DOHH2 (cell line): ENCODE results near the gene RND3.

ENCODE experiments used
- H3F3A ChIP-seq: fragments of 200-600 bp; sonication (generic), shearing (Covaris generic); 2 replicates; pipeline ENCODE4 v1.6.0; 2016; ENCODE audit warnings: antibody characterized with exemption, mild to moderate bottlenecking; ENCODE audit not compliant: control insufficient read depth, insufficient read depth
- H3K27ac ChIP-seq: fragments of 200-600 bp; sonication (generic); 2 replicates; pipeline ENCODE4 v1.5.1; 2014; ENCODE audit warnings: low read depth, mild to moderate bottlenecking, low read length, moderate library complexity
- H3K27me3 ChIP-seq: fragments of 200-600 bp; sonication (generic); 2 replicates; pipeline ENCODE4 v1.6.1; 2014; ENCODE audit warnings: mild to moderate bottlenecking, low read length, mixed read lengths; ENCODE audit not compliant: control insufficient read depth
- H3K36me3 ChIP-seq: fragments of 200-600 bp; sonication (generic); 2 replicates; pipeline ENCODE4 v1.6.1; 2014; ENCODE audit warnings: mild to moderate bottlenecking, low read length, moderate library complexity, mixed read lengths; ENCODE audit not compliant: control insufficient read depth
- H3K4me1 ChIP-seq: fragments of 200-600 bp; sonication (generic); 2 replicates; pipeline ENCODE4 v1.6.1; 2014; ENCODE audit warnings: mild to moderate bottlenecking, low read length, mixed read lengths; ENCODE audit not compliant: control insufficient read depth
- H3K4me2 ChIP-seq: fragments of 200-600 bp; sonication (generic); 2 replicates; pipeline ENCODE4 v1.6.0; 2014; ENCODE audit warnings: mild to moderate bottlenecking, low read length, moderate library complexity
- H3K4me3 ChIP-seq: fragments of 200-600 bp; sonication (generic); 2 replicates; pipeline ENCODE4 v1.5.1; 2014; ENCODE audit warnings: mild to moderate bottlenecking, low read length, mixed read lengths
- H3K79me2 ChIP-seq: fragments of 200-600 bp; sonication (generic); 2 replicates; pipeline ENCODE4 v1.6.1; 2014; ENCODE audit warnings: mild to moderate bottlenecking, low read length, mixed read lengths; ENCODE audit not compliant: control insufficient read depth
- H3K9me2 ChIP-seq: fragments of 200-600 bp; sonication (generic); replicated peaks from 2 replicates; pipeline ENCODE4 v1.6.1; 2014; ENCODE audit warnings: mild to moderate bottlenecking, low read length, mixed read lengths; ENCODE audit not compliant: control insufficient read depth
- H3K9me3 ChIP-seq: fragments of 200-600 bp; sonication (generic); 2 replicates; pipeline ENCODE4 v1.6.1; 2014; ENCODE audit warnings: antibody characterized with exemption, low read length, mixed read lengths; ENCODE audit not compliant: control insufficient read depth, insufficient read depth
- H4K20me1 ChIP-seq: fragments of 200-600 bp; sonication (generic); 2 replicates; pipeline ENCODE4 v1.6.0; 2014; ENCODE audit warnings: low read depth, mild to moderate bottlenecking, antibody characterized with exemption, low read length, moderate library complexity; ENCODE audit not compliant: control insufficient read depth, insufficient read depth
- EZH2phosphoT487 ChIP-seq: fragments of 200-600 bp; sonication (generic); IDR thresholded peaks from 2 replicates; pipeline ENCODE4 v1.6.1; 2017; ENCODE audit warnings: borderline replicate concordance, mild to moderate bottlenecking, antibody characterized with exemption, low read length, moderate library complexity, mixed read lengths
- TF ChIP-seq, protein P1 (sequence below): fragments of 200-600 bp; sonication (generic); IDR thresholded peaks from one replicate; pipeline ENCODE4 v1.5.1; 2014; ENCODE audit warnings: antibody characterized with exemption, mild to moderate bottlenecking, low read depth, low read length; ENCODE audit not compliant: poor library complexity, severe bottlenecking

RND3 gene

GRCh38 chr2:150465703-150466569 lies 21.5 kb downstream of the RND3 start:
- H4K20me1 ChIP-seq: no peaks in the 10 kb centered on the region
- H3K9me3 ChIP-seq: no peaks in the 10 kb centered on the region
- H3F3A ChIP-seq: no peaks in the 10 kb centered on the region
- H3K4me3 ChIP-seq: no peak overlapping the region
- H3K27me3 ChIP-seq: no peaks in the 10 kb centered on the region
- no peaks in the 10 kb centered on the region for H3K36me3 ChIP-seq
- no peak overlapping the region for H3K27ac ChIP-seq
- H3K4me2 ChIP-seq: no peak overlapping the region
- no peaks in the 10 kb centered on the region for H3K4me1 ChIP-seq
- TF ChIP-seq, protein P1, sequence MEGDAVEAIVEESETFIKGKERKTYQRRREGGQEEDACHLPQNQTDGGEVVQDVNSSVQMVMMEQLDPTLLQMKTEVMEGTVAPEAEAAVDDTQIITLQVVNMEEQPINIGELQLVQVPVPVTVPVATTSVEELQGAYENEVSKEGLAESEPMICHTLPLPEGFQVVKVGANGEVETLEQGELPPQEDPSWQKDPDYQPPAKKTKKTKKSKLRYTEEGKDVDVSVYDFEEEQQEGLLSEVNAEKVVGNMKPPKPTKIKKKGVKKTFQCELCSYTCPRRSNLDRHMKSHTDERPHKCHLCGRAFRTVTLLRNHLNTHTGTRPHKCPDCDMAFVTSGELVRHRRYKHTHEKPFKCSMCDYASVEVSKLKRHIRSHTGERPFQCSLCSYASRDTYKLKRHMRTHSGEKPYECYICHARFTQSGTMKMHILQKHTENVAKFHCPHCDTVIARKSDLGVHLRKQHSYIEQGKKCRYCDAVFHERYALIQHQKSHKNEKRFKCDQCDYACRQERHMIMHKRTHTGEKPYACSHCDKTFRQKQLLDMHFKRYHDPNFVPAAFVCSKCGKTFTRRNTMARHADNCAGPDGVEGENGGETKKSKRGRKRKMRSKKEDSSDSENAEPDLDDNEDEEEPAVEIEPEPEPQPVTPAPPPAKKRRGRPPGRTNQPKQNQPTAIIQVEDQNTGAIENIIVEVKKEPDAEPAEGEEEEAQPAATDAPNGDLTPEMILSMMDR: no peak
- no peak for TF ChIP-seq EZH2phosphoT487
- no peaks in the 10 kb centered on the region for H3K79me2 ChIP-seq
- no peaks in the 10 kb centered on the region for H3K9me2 ChIP-seq

- Histone ChIP-seq H3K9me3 (no peaks in the 10 kb centered on the region), H3K9me2 (no peaks in the 10 kb centered on the region), H3K4me2 (no peak overlapping the region), H3K4me3 (no peak overlapping the region), H3K27ac (no peak overlapping the region), H3F3A (no peaks in the 10 kb centered on the region), H3K36me3 (no peaks in the 10 kb centered on the region), H3K27me3 (no peaks in the 10 kb centered on the region), H3K4me1 (no peaks in the 10 kb centered on the region), H4K20me1 (no peaks in the 10 kb centered on the region), H3K79me2 (no peaks in the 10 kb centered on the region)
- TF ChIP-seq EZH2phosphoT487: no peak
- TF ChIP-seq, protein P1: no peak
Observed at GRCh38 chr2:150464986-150465385, 22.5 kb downstream of the RND3 start.

DNA sequence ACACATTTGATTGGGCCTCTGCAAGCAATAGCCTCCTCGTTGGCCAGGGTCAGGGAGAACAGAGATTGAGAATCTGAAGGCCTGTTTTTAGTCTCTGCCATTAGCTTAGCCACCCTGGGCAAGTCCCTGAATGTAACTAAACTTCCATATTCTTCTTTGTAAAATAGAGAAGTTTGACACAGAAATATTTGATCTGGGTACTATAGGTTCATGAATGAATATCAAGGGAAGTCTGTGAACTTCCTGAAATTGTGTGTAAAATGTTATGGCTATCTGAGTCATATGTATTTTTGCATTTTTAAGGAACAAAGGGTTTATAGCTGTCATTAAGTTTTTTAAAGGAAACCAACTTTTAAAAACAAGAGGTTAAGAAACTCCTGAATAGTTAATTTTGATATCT lies 23.2 kb downstream of the RND3 start:
- no peaks in the 10 kb centered on the region for H3K9me3 ChIP-seq
- no peaks in the 10 kb centered on the region for H3F3A ChIP-seq

More for the DNA sequence above, 23.2 kb downstream of the RND3 start:
- H3K27ac ChIP-seq: no peak overlapping the region
- TF ChIP-seq, protein P1: no peak
- no peak for TF ChIP-seq EZH2phosphoT487
- H3K4me3 ChIP-seq: no peak overlapping the region
- H3K79me2 ChIP-seq: no peaks in the 10 kb centered on the region
- no peaks in the 10 kb centered on the region for H3K27me3 ChIP-seq
- no peak overlapping the region for H3K4me2 ChIP-seq
- H3K9me2 ChIP-seq: no peaks in the 10 kb centered on the region
- no peaks in the 10 kb centered on the region for H4K20me1 ChIP-seq
- no peaks in the 10 kb centered on the region for H3K36me3 ChIP-seq
- H3K4me1 ChIP-seq: no peaks in the 10 kb centered on the region
